Panc1 (cell line): Measurements from ENCODE around the gene SPEM1. TPM values are rescaled to one million over a fixed set of nuclear protein-coding genes. Genes with fewer than 3 reads are reported as not detected.

Experiments used
- ATAC-seq: fragments of 200-7000 bp; cut with Tn5 transposase; 2 replicates; pipeline ENCODE4 v1.9.1; 2020; ENCODE audit warnings: mild to moderate bottlenecking, moderate library complexity
- BruUV-seq: library from RNA; stranded (reverse); fragments of 400-500 nt; replicated peaks from 2 replicates; lab custom pipeline; 2021; lab: Mats Ljungman, UMichigan
- CTCF ChIA-PET: fragments of 300-600 bp; sonication (Branson Sonifier 250); formaldehyde crosslinking; loops from one replicate; lab custom pipeline; 2022; ENCODE audit warnings: antibody characterized with exemption; lab: Charles Lee
- POLR2A ChIA-PET: fragments of 300-600 bp; sonication (Branson Sonifier 250); formaldehyde crosslinking; loops from one replicate; lab custom pipeline; 2022; ENCODE audit warnings: antibody characterized with exemption; lab: Charles Lee
- DNase-seq: peaks from one replicate; pipeline ENCODE4 v3.0.0-alpha.2; 2010; ENCODE audit warnings: low read depth, low spot score
- H3K27ac ChIP-seq: 2 replicates; pipeline ENCODE4 v1.5.1; 2011; ENCODE audit warnings: mild to moderate bottlenecking, low read length, inconsistent platforms
- H3K27me3 ChIP-seq: fragments of 200-500 bp; sonication (Bioruptor generic); 2 replicates; pipeline ENCODE4 v1.6.0; 2014; ENCODE audit warnings: low read length, inconsistent platforms; ENCODE audit not compliant: control insufficient read depth, insufficient read depth
- H3K36me3 ChIP-seq: fragments of 200-500 bp; sonication (Bioruptor generic); 2 replicates; pipeline ENCODE4 v1.5.1; 2014; ENCODE audit warnings: inconsistent platforms, mild to moderate bottlenecking, low read length, moderate library complexity; ENCODE audit not compliant: control insufficient read depth, insufficient read depth
- H3K4me1 ChIP-seq: 2 replicates; pipeline ENCODE4 v1.5.1; 2011; ENCODE audit warnings: inconsistent platforms, mild to moderate bottlenecking, low read length, moderate library complexity; ENCODE audit not compliant: control insufficient read depth, insufficient read depth
- H3K4me3 ChIP-seq, 2 experiments: 2 replicates each; pipeline ENCODE4 v1.5.1; 2011 to 2012; ENCODE audit warnings: low read depth in 2 of 2, low read length in 2 of 2, mild to moderate bottlenecking in 2 of 2, inconsistent platforms in 1 of 2, moderate library complexity in 1 of 2
- H3K9me3 ChIP-seq: fragments of 200-500 bp; sonication (Bioruptor generic); 2 replicates; pipeline ENCODE4 v1.5.1; 2014; ENCODE audit warnings: low read depth, mild to moderate bottlenecking, inconsistent platforms, low read length, moderate library complexity; ENCODE audit not compliant: control insufficient read depth, insufficient read depth
- POLR2AphosphoS5 ChIP-seq: IDR thresholded peaks from 2 replicates; pipeline ENCODE4 v1.6.1; 2012; ENCODE audit warnings: mild to moderate bottlenecking, low read depth, low read length, moderate library complexity
- SIN3A ChIP-seq: IDR thresholded peaks from 2 replicates; pipeline ENCODE4 v1.6.1; 2012; ENCODE audit warnings: low read depth, mild to moderate bottlenecking, low read length, moderate library complexity, borderline replicate concordance; ENCODE audit not compliant: insufficient read depth
- TCF7L2 ChIP-seq: IDR thresholded peaks from 2 replicates; pipeline ENCODE4 v1.6.1; 2011; ENCODE audit warnings: mild to moderate bottlenecking, low read depth, low read length, inconsistent platforms
- in situ Hi-C: cut with HindIII; loops from 2 replicates; pipeline ENCODE4 v1.10.0; 2016; ENCODE audit warnings: low sequenced_read_pairs, low pct_unique_long_range_greater_than_20kb
- intact Hi-C: fragments of 100-400 bp; cut with micrococcal nuclease; formaldehyde crosslinking; loops from one replicate; pipeline ENCODE4 v1.10.0; 2022; ENCODE audit not compliant: unreplicated experiment
- total RNA-seq: library from RNA; stranded (reverse); gene quantifications from one replicate; pipeline ENCODE4 v1.2.1, GENCODE V29; 2021; ENCODE audit not compliant: unreplicated experiment
- TF ChIP-seq, protein P1 (sequence below), 2 experiments: IDR thresholded peaks; 2 replicates each; pipeline ENCODE4 v1.6.1; 2011 to 2012; ENCODE audit warnings: low read depth in 2 of 2, control low read depth in 1 of 2, low read length in 1 of 2, mild to moderate bottlenecking in 1 of 2, moderate library complexity in 1 of 2; ENCODE audit not compliant: insufficient read depth in 1 of 2
- TF ChIP-seq, protein P2 (sequence below): fragments of 450-650 bp; IDR thresholded peaks from 2 replicates; pipeline ENCODE4 v1.5.1; 2017; ENCODE audit warnings: mild to moderate bottlenecking

SPEM1 gene
- total RNA-seq, 1 experiment from 2014 or later = not detected

DNA sequence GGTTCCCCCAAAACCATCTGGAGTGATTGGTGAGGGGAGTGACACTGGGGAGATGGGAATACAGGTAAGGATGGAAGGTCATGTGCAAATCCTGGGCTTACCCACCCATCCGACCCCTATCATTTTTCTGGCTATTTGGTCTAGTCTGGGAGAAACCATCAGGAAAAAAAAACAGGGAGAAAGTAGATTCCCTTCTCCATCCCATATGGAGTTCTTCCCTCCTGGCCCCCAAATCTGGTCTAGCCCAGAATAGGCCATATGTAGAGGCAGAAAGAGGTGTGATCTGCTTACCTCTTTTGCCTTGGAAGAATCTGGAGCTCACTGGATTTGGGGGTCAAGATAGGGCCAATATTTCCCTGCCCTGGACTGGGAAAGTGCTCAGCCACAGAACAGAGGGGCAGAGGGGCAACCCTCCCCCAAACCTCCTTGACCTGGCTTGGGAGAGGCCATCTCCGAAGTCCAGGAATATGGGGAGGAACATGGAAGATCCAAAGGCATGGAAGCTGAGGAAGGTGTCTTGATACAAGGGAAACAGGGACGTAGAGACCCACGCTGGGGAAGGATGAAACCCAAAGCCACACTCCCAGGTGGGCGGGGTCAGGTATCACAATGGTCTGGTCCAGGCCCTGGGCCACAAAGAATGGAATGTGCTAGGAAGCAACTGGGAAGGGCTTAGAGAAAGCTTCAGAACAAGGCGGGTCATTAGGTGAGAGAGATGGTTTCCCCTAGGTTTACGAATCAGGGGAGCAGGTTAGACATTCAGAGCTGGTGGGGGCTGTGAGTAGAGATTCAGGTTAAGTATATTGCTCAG is 40.9 kb downstream of the SPEM1 start:
- no peaks in the 10 kb centered on the region for H3K4me1 ChIP-seq
- ChIA-PET POLR2A (no interaction called here), CTCF (no interaction called here)
- in situ Hi-C loops = no loop called here
- ATAC-seq (no peak), DNase-seq (no peak)
- no TSS peak for BruUV-seq
- intact Hi-C loops = no loop called here
- H3K36me3 ChIP-seq = no peaks in the 10 kb centered on the region
- H3K27me3 ChIP-seq = no peaks in the 10 kb centered on the region
- no peak overlapping the region for H3K27ac ChIP-seq
- H3K4me3 ChIP-seq = no peak overlapping the region
- no peaks in the 10 kb centered on the region for H3K9me3 ChIP-seq
- TF ChIP-seq SIN3A = no peak
- TF ChIP-seq, protein P1, sequence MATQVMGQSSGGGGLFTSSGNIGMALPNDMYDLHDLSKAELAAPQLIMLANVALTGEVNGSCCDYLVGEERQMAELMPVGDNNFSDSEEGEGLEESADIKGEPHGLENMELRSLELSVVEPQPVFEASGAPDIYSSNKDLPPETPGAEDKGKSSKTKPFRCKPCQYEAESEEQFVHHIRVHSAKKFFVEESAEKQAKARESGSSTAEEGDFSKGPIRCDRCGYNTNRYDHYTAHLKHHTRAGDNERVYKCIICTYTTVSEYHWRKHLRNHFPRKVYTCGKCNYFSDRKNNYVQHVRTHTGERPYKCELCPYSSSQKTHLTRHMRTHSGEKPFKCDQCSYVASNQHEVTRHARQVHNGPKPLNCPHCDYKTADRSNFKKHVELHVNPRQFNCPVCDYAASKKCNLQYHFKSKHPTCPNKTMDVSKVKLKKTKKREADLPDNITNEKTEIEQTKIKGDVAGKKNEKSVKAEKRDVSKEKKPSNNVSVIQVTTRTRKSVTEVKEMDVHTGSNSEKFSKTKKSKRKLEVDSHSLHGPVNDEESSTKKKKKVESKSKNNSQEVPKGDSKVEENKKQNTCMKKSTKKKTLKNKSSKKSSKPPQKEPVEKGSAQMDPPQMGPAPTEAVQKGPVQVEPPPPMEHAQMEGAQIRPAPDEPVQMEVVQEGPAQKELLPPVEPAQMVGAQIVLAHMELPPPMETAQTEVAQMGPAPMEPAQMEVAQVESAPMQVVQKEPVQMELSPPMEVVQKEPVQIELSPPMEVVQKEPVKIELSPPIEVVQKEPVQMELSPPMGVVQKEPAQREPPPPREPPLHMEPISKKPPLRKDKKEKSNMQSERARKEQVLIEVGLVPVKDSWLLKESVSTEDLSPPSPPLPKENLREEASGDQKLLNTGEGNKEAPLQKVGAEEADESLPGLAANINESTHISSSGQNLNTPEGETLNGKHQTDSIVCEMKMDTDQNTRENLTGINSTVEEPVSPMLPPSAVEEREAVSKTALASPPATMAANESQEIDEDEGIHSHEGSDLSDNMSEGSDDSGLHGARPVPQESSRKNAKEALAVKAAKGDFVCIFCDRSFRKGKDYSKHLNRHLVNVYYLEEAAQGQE (IDR thresholded peaks at IDR 0.05; ENCODE audit: insufficient read depth in 1 of 2, low read depth in 2 of 2, low read length in 1 of 2) = no peak
- TF ChIP-seq, protein P2, sequence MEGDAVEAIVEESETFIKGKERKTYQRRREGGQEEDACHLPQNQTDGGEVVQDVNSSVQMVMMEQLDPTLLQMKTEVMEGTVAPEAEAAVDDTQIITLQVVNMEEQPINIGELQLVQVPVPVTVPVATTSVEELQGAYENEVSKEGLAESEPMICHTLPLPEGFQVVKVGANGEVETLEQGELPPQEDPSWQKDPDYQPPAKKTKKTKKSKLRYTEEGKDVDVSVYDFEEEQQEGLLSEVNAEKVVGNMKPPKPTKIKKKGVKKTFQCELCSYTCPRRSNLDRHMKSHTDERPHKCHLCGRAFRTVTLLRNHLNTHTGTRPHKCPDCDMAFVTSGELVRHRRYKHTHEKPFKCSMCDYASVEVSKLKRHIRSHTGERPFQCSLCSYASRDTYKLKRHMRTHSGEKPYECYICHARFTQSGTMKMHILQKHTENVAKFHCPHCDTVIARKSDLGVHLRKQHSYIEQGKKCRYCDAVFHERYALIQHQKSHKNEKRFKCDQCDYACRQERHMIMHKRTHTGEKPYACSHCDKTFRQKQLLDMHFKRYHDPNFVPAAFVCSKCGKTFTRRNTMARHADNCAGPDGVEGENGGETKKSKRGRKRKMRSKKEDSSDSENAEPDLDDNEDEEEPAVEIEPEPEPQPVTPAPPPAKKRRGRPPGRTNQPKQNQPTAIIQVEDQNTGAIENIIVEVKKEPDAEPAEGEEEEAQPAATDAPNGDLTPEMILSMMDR = no peak

DNA sequence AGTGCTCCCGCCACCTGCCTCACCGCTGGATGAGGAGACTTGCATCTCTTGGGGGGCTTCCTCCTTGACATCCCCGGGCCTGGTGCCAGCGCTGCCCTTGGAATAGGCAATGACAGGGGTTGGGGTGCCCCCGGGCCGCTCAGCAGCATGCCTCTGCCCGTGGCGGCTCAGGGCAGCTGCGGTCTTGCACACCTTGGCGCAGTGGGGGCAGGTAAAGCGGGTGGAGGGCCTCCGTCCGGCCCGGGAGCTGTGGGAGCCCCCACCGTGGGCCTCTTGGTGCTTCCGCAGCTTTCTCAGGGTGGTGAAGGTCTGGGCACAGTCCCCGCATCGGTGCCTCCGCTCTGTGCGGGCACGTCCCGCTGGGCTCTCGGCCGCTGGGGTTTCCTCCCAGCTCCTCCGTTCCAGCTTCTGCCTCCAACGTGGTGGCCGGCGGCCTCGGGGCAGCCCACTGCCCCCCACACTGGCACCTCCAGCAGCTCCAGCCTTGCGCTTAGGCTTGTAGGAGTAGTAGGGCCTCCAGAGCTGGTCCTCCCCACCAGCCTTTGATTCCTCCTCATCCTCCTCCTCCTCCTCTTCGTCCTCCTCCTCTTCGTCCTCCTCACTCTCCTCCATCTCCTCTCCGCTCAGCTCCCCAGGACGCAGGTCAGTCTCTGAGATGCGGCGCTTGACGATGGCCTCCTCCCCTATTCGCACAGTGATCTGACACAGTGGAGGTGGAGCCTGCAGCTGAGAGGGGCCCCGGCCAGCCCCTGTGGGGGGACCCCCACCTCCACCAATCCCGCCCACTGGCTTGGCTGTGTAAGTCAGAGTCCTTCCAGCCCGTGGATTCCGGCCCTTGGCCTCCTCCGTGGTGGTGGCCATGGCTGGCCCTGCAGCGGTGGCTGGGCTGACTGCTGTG is 42.6 kb downstream of the SPEM1 start:
- BruUV-seq = no TSS peak
- Histone ChIP-seq H3K27ac (no peak overlapping the region), H3K27me3 (no peaks in the 10 kb centered on the region), H3K36me3 (no peaks in the 10 kb centered on the region), H3K4me1 (peaks cover 9% of the 10 kb centered on the region; the same call in 1 of the 2 replicates), H3K4me3 (no peak overlapping the region), H3K9me3 (no peaks in the 10 kb centered on the region)
- in situ Hi-C loops (no loop called here), intact Hi-C loops (no loop called here)
- ChIA-PET POLR2A (no interaction called here), CTCF (no interaction called here)
- DNase-seq (no peak), ATAC-seq (no peak)
- TF ChIP-seq POLR2AphosphoS5 (no peak), TCF7L2 (no peak), SIN3A (no peak)
- TF ChIP-seq, protein P1 (IDR thresholded peaks at IDR 0.05; ENCODE audit: insufficient read depth in 1 of 2, low read depth in 2 of 2, low read length in 1 of 2) = no peak
- TF ChIP-seq, protein P2 = no peak
